ENCODE results near the gene KATNAL2. TPM values are rescaled to one million over a fixed set of nuclear protein-coding genes. Genes with fewer than 3 reads are reported as not detected.

KATNAL2 gene
- total and polyA plus RNA-seq, 4 experiments from 2014 or later = 0.94 to 2.1 TPM; not detected in 2

- peaks cover 0 to 19% (median 9%) of the 10 kb centered on the region in 8 donors for H3K9me3 Mint-ChIP-seq
- no peak within 1 kb of the TSS for H3K4me3 ChIP-seq (ENCODE audit: low read length in 2 of 2)
- H3K27ac ChIP-seq (ENCODE audit: low read depth, low read length) = no peak within 1 kb of the TSS
- ChIA-PET POLR2A (ENCODE audit: partially characterized antibody) (no interaction called here), CTCF (ENCODE audit: partially characterized antibody) (no interaction called here)
- intact Hi-C loops (cut with micrococcal nuclease) = no loop called here
- no peaks in the 10 kb centered on the region for H3K4me1 Mint-ChIP-seq
- no peaks in the 10 kb centered on the region for H3K27me3 ChIP-seq (ENCODE audit: insufficient read depth, low read length)
- no peaks in the 10 kb centered on the region for H3K36me3 ChIP-seq (ENCODE audit: insufficient read depth, low read length)
- H3K4me3 Mint-ChIP-seq = no peak within 1 kb of the TSS
- H3K27ac Mint-ChIP-seq = no peak within 1 kb of the TSS
- no peaks in the 10 kb centered on the region for H3K9me3 ChIP-seq (ENCODE audit: control insufficient read depth in 1 of 2, low read length in 2 of 2)
- H3K27me3 Mint-ChIP-seq = peaks cover 4 to 5% of the 10 kb centered on the region in 2 donors
- DNase-seq = no peak
- H3K36me3 Mint-ChIP-seq = peaks cover 0 to 4% of the 10 kb centered on the region in 2 donors
- no peaks in the 10 kb centered on the region for H3K4me1 ChIP-seq (ENCODE audit: insufficient read depth, low read length)
Measured at GRCh38 chr18:47035156-47035671, 117.8 kb downstream of the KATNAL2 start, which contains the start of gene ELOA2. TSS of gene ELOA2 (minus strand) at chr18:47035621. CDS start at chr18:47035264, 357 bp downstream.

- intact Hi-C loops (cut with micrococcal nuclease) = no loop called here
- H3K4me1 Mint-ChIP-seq = no peaks in the 10 kb centered on the region
- Histone ChIP-seq H3K36me3 (ENCODE audit: insufficient read depth, low read length) (no peaks in the 10 kb centered on the region), H3K4me3 (ENCODE audit: low read length in 2 of 2) (no peak overlapping the region), H3K4me1 (ENCODE audit: insufficient read depth, low read length) (no peaks in the 10 kb centered on the region), H3K27me3 (ENCODE audit: insufficient read depth, low read length) (no peaks in the 10 kb centered on the region), H3K9me3 (ENCODE audit: control insufficient read depth in 1 of 2, low read length in 2 of 2) (no peaks in the 10 kb centered on the region), H3K27ac (ENCODE audit: low read depth, low read length) (no peak overlapping the region)
- POLR2A ChIA-PET (ENCODE audit: partially characterized antibody) = no interaction called here
- H3K36me3 Mint-ChIP-seq = peaks cover 0 to under 1% of the 10 kb centered on the region in 2 donors
- no peak overlapping the region for H3K27ac Mint-ChIP-seq
- CTCF ChIA-PET (ENCODE audit: partially characterized antibody) = no interaction called here
- H3K4me3 Mint-ChIP-seq = no peak overlapping the region
- peaks cover 0 to 15% (median 6%) of the 10 kb centered on the region in 8 donors for H3K9me3 Mint-ChIP-seq
- DNase-seq = no peak
- peaks cover 4 to 9% of the 10 kb centered on the region in 2 donors for H3K27me3 Mint-ChIP-seq
Measured at GRCh38 chr18:47036298-47036874, 119.0 kb downstream of the KATNAL2 start.

- Mint-ChIP-seq H3K27ac (no peak overlapping the region), H3K4me1 (no peaks in the 10 kb centered on the region)
- CTCF ChIA-PET (ENCODE audit: partially characterized antibody) = no interaction called here
Measured at GRCh38 chr18:47036927-47037578, 119.7 kb downstream of the KATNAL2 start.

GRCh38 chr18:47040982-47041381 is 123.6 kb downstream of the KATNAL2 start:
- intact Hi-C loops (cut with micrococcal nuclease) = no loop called here
- Histone ChIP-seq H3K36me3 (ENCODE audit: insufficient read depth, low read length) (no peaks in the 10 kb centered on the region), H3K4me1 (ENCODE audit: insufficient read depth, low read length) (no peaks in the 10 kb centered on the region), H3K9me3 (ENCODE audit: control insufficient read depth in 1 of 2, low read length in 2 of 2) (no peaks in the 10 kb centered on the region), H3K4me3 (ENCODE audit: low read length in 2 of 2) (no peak overlapping the region), H3K27ac (ENCODE audit: low read depth, low read length) (no peak overlapping the region), H3K27me3 (ENCODE audit: insufficient read depth, low read length) (no peaks in the 10 kb centered on the region)
- DNase-seq = no peak
- Mint-ChIP-seq H3K9me3 (peaks cover 0 to 1% (median 0%) of the 10 kb centered on the region in 8 donors), H3K27me3 (peaks cover 4 to 10% of the 10 kb centered on the region in 2 donors), H3K4me3 (no peak overlapping the region), H3K27ac (no peak overlapping the region), H3K36me3 (no peaks in the 10 kb centered on the region), H3K4me1 (no peaks in the 10 kb centered on the region)
- POLR2A ChIA-PET (ENCODE audit: partially characterized antibody) = no interaction called here
- CTCF ChIA-PET (ENCODE audit: partially characterized antibody) = no interaction called here

More at GRCh38 chr18:47036927-47037578, 119.7 kb downstream of the KATNAL2 start:
- Mint-ChIP-seq H3K9me3 (peaks cover 0 to 9% (median 1%) of the 10 kb centered on the region in 8 donors), H3K4me3 (no peak overlapping the region), H3K36me3 (no peaks in the 10 kb centered on the region), H3K27me3 (peaks cover 4 to 10% of the 10 kb centered on the region in 2 donors)
- intact Hi-C loops (cut with micrococcal nuclease) = no loop called here
- Histone ChIP-seq H3K9me3 (ENCODE audit: control insufficient read depth in 1 of 2, low read length in 2 of 2) (no peaks in the 10 kb centered on the region), H3K27me3 (ENCODE audit: insufficient read depth, low read length) (no peaks in the 10 kb centered on the region), H3K4me3 (ENCODE audit: low read length in 2 of 2) (no peak overlapping the region), H3K36me3 (ENCODE audit: insufficient read depth, low read length) (no peaks in the 10 kb centered on the region), H3K4me1 (ENCODE audit: insufficient read depth, low read length) (no peaks in the 10 kb centered on the region), H3K27ac (ENCODE audit: low read depth, low read length) (no peak overlapping the region)
- POLR2A ChIA-PET (ENCODE audit: partially characterized antibody) = no interaction called here
- no peak for DNase-seq

- H3K4me1 ChIP-seq (ENCODE audit: insufficient read depth, low read length) = no peaks in the 10 kb centered on the region
- no peak overlapping the region for H3K4me3 ChIP-seq (ENCODE audit: low read length in 2 of 2)
- H3K27ac ChIP-seq (ENCODE audit: low read depth, low read length) = no peak overlapping the region
- no peaks in the 10 kb centered on the region for H3K27me3 ChIP-seq (ENCODE audit: insufficient read depth, low read length)
- ChIA-PET CTCF (ENCODE audit: partially characterized antibody) (interaction anchor here (0.6 to 2.2 kb wide), 5 partner anchors 9 to 706 kb away, joined by 3 to 19 read pairs (median 4); no protein-coding TSS in a partner anchor), POLR2A (ENCODE audit: partially characterized antibody) (no interaction called here)
- Mint-ChIP-seq H3K27me3 (peaks cover 0 to 3% of the 10 kb centered on the region in 2 donors), H3K4me3 (no peak overlapping the region), H3K27ac (no peak overlapping the region), H3K4me1 (peaks cover 0 to 1% (median under 1%) of the 10 kb centered on the region in 4 donors), H3K9me3 (no peaks in the 10 kb centered on the region), H3K36me3 (no peaks in the 10 kb centered on the region)
- H3K9me3 ChIP-seq (ENCODE audit: control insufficient read depth in 1 of 2, low read length in 2 of 2) = no peaks in the 10 kb centered on the region
- intact Hi-C loops (cut with micrococcal nuclease) = loop anchor here (1.0 kb wide), 1 partner anchor 699 kb away; no protein-coding TSS in a partner anchor
- DNase-seq = peak in 4 of 5 donors; percentile 12 to 27 (median 12)
- no peaks in the 10 kb centered on the region for H3K36me3 ChIP-seq (ENCODE audit: insufficient read depth, low read length)
Measured at GRCh38 chr18:47050468-47050867, 133.1 kb downstream of the KATNAL2 start.

GRCh38 chr18:47054369-47054768 is 137.0 kb downstream of the KATNAL2 start:
- POLR2A ChIA-PET (ENCODE audit: partially characterized antibody) = no interaction called here
- intact Hi-C loops (cut with micrococcal nuclease) = no loop called here
- Histone ChIP-seq H3K27ac (ENCODE audit: low read depth, low read length) (no peak overlapping the region), H3K36me3 (ENCODE audit: insufficient read depth, low read length) (no peaks in the 10 kb centered on the region), H3K4me3 (ENCODE audit: low read length in 2 of 2) (no peak overlapping the region), H3K4me1 (ENCODE audit: insufficient read depth, low read length) (no peaks in the 10 kb centered on the region), H3K27me3 (ENCODE audit: insufficient read depth, low read length) (no peaks in the 10 kb centered on the region), H3K9me3 (ENCODE audit: control insufficient read depth in 1 of 2, low read length in 2 of 2) (no peaks in the 10 kb centered on the region)
- CTCF ChIA-PET (ENCODE audit: partially characterized antibody) = interaction anchor here (0.8 to 4.9 kb wide), 3 partner anchors 12 to 701 kb away, joined by 3 to 19 read pairs (median 6); no protein-coding TSS in a partner anchor
- Mint-ChIP-seq H3K9me3 (peaks cover 0 to 1% (median 0%) of the 10 kb centered on the region in 8 donors), H3K36me3 (no peaks in the 10 kb centered on the region), H3K4me1 (peaks cover 0 to 1% (median under 1%) of the 10 kb centered on the region in 4 donors), H3K27me3 (peaks cover 0 to 3% of the 10 kb centered on the region in 2 donors), H3K27ac (no peak overlapping the region), H3K4me3 (no peak overlapping the region)
- DNase-seq = no peak

GRCh38 chr18:47062471-47062870 is 145.1 kb downstream of the KATNAL2 start:
- peaks cover 0 to 3% (median 0%) of the 10 kb centered on the region in 8 donors for H3K9me3 Mint-ChIP-seq
- DNase-seq = no peak
- H3K27me3 ChIP-seq (ENCODE audit: insufficient read depth, low read length) = peaks cover 5% of the 10 kb centered on the region
- ChIA-PET POLR2A (ENCODE audit: partially characterized antibody) (no interaction called here), CTCF (ENCODE audit: partially characterized antibody) (no interaction called here)
- no peak overlapping the region for H3K4me3 ChIP-seq (ENCODE audit: low read length in 2 of 2)
- H3K36me3 ChIP-seq (ENCODE audit: insufficient read depth, low read length) = no peaks in the 10 kb centered on the region
- H3K27ac ChIP-seq (ENCODE audit: low read depth, low read length) = no peak overlapping the region
- H3K9me3 ChIP-seq (ENCODE audit: control insufficient read depth in 1 of 2, low read length in 2 of 2) = no peaks in the 10 kb centered on the region
- H3K4me1 ChIP-seq (ENCODE audit: insufficient read depth, low read length) = no peaks in the 10 kb centered on the region
- no peak overlapping the region for H3K4me3 Mint-ChIP-seq
- intact Hi-C loops (cut with micrococcal nuclease) = no loop called here
- no peak overlapping the region for H3K27ac Mint-ChIP-seq
- H3K36me3 Mint-ChIP-seq = no peaks in the 10 kb centered on the region
- H3K4me1 Mint-ChIP-seq = no peaks in the 10 kb centered on the region
- H3K27me3 Mint-ChIP-seq = peaks cover 0 to 4% of the 10 kb centered on the region in 2 donors
